ENCODE data around the gene WNK2.

Gene WNK2

GRCh38 chr9:93185266-93186214 lies 1.6 kb downstream of the WNK2 start:
- no peak for DNase-seq

- DNase-seq: no peak
Observed at GRCh38 chr9:93186215-93186945, 2.4 kb downstream of the WNK2 start.

- no peak for DNase-seq
Observed at GRCh38 chr9:93187047-93187446, 3.1 kb downstream of the WNK2 start.

GRCh38 chr9:93187574-93187973 lies 3.6 kb downstream of the WNK2 start:
- no peak for DNase-seq

GRCh38 chr9:93188426-93189368 lies 4.8 kb downstream of the WNK2 start:
- DNase-seq: no peak

GRCh38 chr9:93189369-93190132 lies 5.6 kb downstream of the WNK2 start:
- no peak for DNase-seq

- DNase-seq: no peak
Observed at GRCh38 chr9:93190133-93190525, 6.2 kb downstream of the WNK2 start.

GRCh38 chr9:93190656-93191353 lies 6.9 kb downstream of the WNK2 start:
- DNase-seq: no peak

- no peak for DNase-seq
Observed at GRCh38 chr9:93191354-93191660, 7.4 kb downstream of the WNK2 start.

- DNase-seq: no peak
Observed at GRCh38 chr9:93192721-93193387, 8.9 kb downstream of the WNK2 start.

GRCh38 chr9:93193388-93194220 lies 9.7 kb downstream of the WNK2 start:
- no peak for DNase-seq

- DNase-seq: no peak
Observed at GRCh38 chr9:93194221-93194625, 10.3 kb downstream of the WNK2 start.

GRCh38 chr9:93194641-93195040 lies 10.7 kb downstream of the WNK2 start:
- DNase-seq: no peak

- DNase-seq: no peak
Observed at GRCh38 chr9:93196096-93197055, 12.4 kb downstream of the WNK2 start.

GRCh38 chr9:93197670-93198069 lies 13.7 kb downstream of the WNK2 start:
- no peak for DNase-seq

- DNase-seq: no peak
Observed at GRCh38 chr9:93198117-93198837, 14.3 kb downstream of the WNK2 start.

- no peak for DNase-seq
Observed at GRCh38 chr9:93198838-93199625, 15.1 kb downstream of the WNK2 start.

Data from T-helper 1 cell (primary cell).